H1 (cell line): ENCODE measurements around the gene FSTL4. TPM values are rescaled to one million over a fixed set of nuclear protein-coding genes. Genes with fewer than 3 reads are reported as not detected.

Experiments
- CTCF ChIA-PET: fragments of 300-600 bp; sonication (Branson Sonifier 250); formaldehyde crosslinking; loops from one replicate; lab custom pipeline; 2021; ENCODE audit not compliant: partially characterized antibody; lab: Charles Lee
- POLR2A ChIA-PET: fragments of 300-600 bp; sonication (Branson Sonifier 250); formaldehyde crosslinking; loops from one replicate; lab custom pipeline; 2021; ENCODE audit warnings: inconsistent platforms; ENCODE audit not compliant: partially characterized antibody; lab: Charles Lee
- DNase-seq, 2 experiments: peaks; one replicate each; pipeline versions ENCODE4 v3.0.0 to v3.0.0-alpha.2; 2010 to 2022; ENCODE audit warnings: low spot score in 2 of 2, low read depth in 1 of 2, mixed read lengths in 1 of 2
- FAIRE-seq: peaks from 2 replicates; lab custom pipeline; 2011; peaks lifted over from hg19 to GRCh38; lab: Jason Lieb, UNC
- H2AFZ ChIP-seq: 2 replicates; pipeline ENCODE4 v1.8.1; 2012; ENCODE audit warnings: low read length, inconsistent platforms
- H2AK5ac ChIP-seq: 2 replicates; pipeline ENCODE4 v1.6.1; 2013; ENCODE audit warnings: low read depth, low read length
- H2BK120ac ChIP-seq: replicated peaks from 2 replicates; pipeline ENCODE3; 2013; ENCODE audit warnings: low read depth, low read length, inconsistent platforms
- H2BK12ac ChIP-seq: 2 replicates; pipeline ENCODE4 v1.6.1; 2013; ENCODE audit warnings: low read depth, low read length
- H2BK15ac ChIP-seq: 2 replicates; pipeline ENCODE4 v1.6.1; 2013; ENCODE audit warnings: low read length
- H2BK20ac ChIP-seq: 2 replicates; pipeline ENCODE4 v1.6.1; 2013; ENCODE audit warnings: low read length
- H2BK5ac ChIP-seq: 2 replicates; pipeline ENCODE4 v1.6.1; 2013; ENCODE audit warnings: low read depth, low read length
- H3K14ac ChIP-seq: 2 replicates; pipeline ENCODE4 v1.6.1; 2013; ENCODE audit warnings: inconsistent platforms; ENCODE audit not compliant: insufficient read length
- H3K18ac ChIP-seq: 2 replicates; pipeline ENCODE4 v1.6.1; 2013; ENCODE audit warnings: low read length; ENCODE audit errors: extremely low read depth
- H3K23ac ChIP-seq: 2 replicates; pipeline ENCODE4 v1.6.1; 2013; ENCODE audit warnings: inconsistent platforms; ENCODE audit not compliant: insufficient read length
- H3K23me2 ChIP-seq: 2 replicates; pipeline ENCODE4 v1.6.1; 2013; ENCODE audit warnings: low read depth, low read length
- H3K27ac ChIP-seq: 2 replicates; pipeline ENCODE4 v1.6.1; 2011; ENCODE audit warnings: low read depth, low read length, inconsistent platforms
- H3K27me3 ChIP-seq, 4 experiments: replicated peaks in 1 of 4; 1 replicate in 1 of 4; 2 replicates in 3 of 4; pipeline versions ENCODE4 v1.6.1 to v1.8.1; 2011 to 2013; ENCODE audit warnings: low read length in 3 of 4, mild to moderate bottlenecking in 3 of 4, inconsistent platforms in 2 of 4, mixed read lengths in 2 of 4, moderate library complexity in 1 of 4; ENCODE audit not compliant: control insufficient read depth in 3 of 4, insufficient read depth in 3 of 4; ENCODE audit errors: extremely low read depth in 1 of 4
- H3K36me3 ChIP-seq, 4 experiments: 2 replicates each; pipeline versions ENCODE4 v1.6.1 to v1.8.1; 2011 to 2013; ENCODE audit warnings: mild to moderate bottlenecking in 4 of 4, low read length in 3 of 4, moderate library complexity in 2 of 4, control low read depth in 1 of 4, inconsistent platforms in 1 of 4; ENCODE audit not compliant: insufficient read depth in 4 of 4, control insufficient read depth in 2 of 4
- H3K4ac ChIP-seq: replicated peaks from 2 replicates; pipeline ENCODE3; 2013; ENCODE audit warnings: low read length, low read depth, mixed read lengths, inconsistent platforms; ENCODE audit not compliant: insufficient read length
- H3K4me1 ChIP-seq, 4 experiments: replicated peaks in 1 of 4; 1 replicate in 1 of 4; 2 replicates in 3 of 4; pipeline versions ENCODE4 v1.6.1 to v1.8.1; 2011 to 2013; ENCODE audit warnings: low read length in 3 of 4, inconsistent platforms in 2 of 4, mixed read lengths in 1 of 4; ENCODE audit not compliant: insufficient read depth in 4 of 4, control insufficient read depth in 3 of 4
- H3K4me2 ChIP-seq, 2 experiments: 2 replicates each; pipeline versions ENCODE4 v1.6.1 to v1.8.1; 2011 to 2013; ENCODE audit warnings: low read depth in 2 of 2, low read length in 2 of 2, control low read depth in 1 of 2, inconsistent platforms in 1 of 2, mild to moderate bottlenecking in 1 of 2; ENCODE audit not compliant: insufficient read depth in 1 of 2
- H3K4me3 ChIP-seq, 4 experiments: fragments of 200-600, 300-600 bp in 1 of 4; sonication (generic), shearing (Covaris generic), sonication (Bioruptor Twin) in 1 of 4; 2 replicates each; pipeline versions ENCODE4 v1.5.1 to v1.8.1; 2011 to 2016; ENCODE audit warnings: low read length in 4 of 4, low read depth in 3 of 4, control low read depth in 2 of 4, inconsistent platforms in 2 of 4, mild to moderate bottlenecking in 2 of 4, mixed read lengths in 1 of 4, moderate library complexity in 1 of 4; ENCODE audit not compliant: insufficient read depth in 2 of 4; ENCODE audit errors: extremely low read depth in 1 of 4
- H3K56ac ChIP-seq: replicated peaks from 2 replicates; pipeline ENCODE3; 2013; ENCODE audit warnings: low read depth, mild to moderate bottlenecking, mixed read lengths, low read length, inconsistent platforms; ENCODE audit not compliant: insufficient read length
- H3K79me1 ChIP-seq: 2 replicates; pipeline ENCODE4 v1.6.1; 2013; ENCODE audit warnings: low read depth, low read length, control low read depth
- H3K79me2 ChIP-seq, 2 experiments: 2 replicates each; pipeline versions ENCODE4 v1.6.1 to v1.8.1; 2012 to 2013; ENCODE audit warnings: low read length in 2 of 2, mild to moderate bottlenecking in 2 of 2, inconsistent platforms in 1 of 2; ENCODE audit not compliant: insufficient read depth in 2 of 2, control insufficient read depth in 1 of 2
- H3K9ac ChIP-seq, 4 experiments: replicated peaks in 1 of 4; 1 replicate in 1 of 4; 2 replicates in 3 of 4; pipeline versions ENCODE4 v1.6.1 to v1.8.1; 2011 to 2013; ENCODE audit warnings: low read depth in 3 of 4, low read length in 3 of 4, control low read depth in 2 of 4, mild to moderate bottlenecking in 2 of 4, moderate library complexity in 2 of 4, inconsistent platforms in 1 of 4; ENCODE audit errors: extremely low read depth in 1 of 4
- H3K9me3 ChIP-seq, 2 experiments: 2 replicates each; pipeline versions ENCODE4 v1.6.1 to v1.8.1; 2012 to 2013; ENCODE audit warnings: mild to moderate bottlenecking in 2 of 2, moderate library complexity in 2 of 2, control low read depth in 1 of 2, inconsistent platforms in 1 of 2, low read depth in 1 of 2, low read length in 1 of 2, mixed read lengths in 1 of 2; ENCODE audit not compliant: insufficient read depth in 2 of 2
- H4K20me1 ChIP-seq, 2 experiments: replicated peaks in 1 of 2; 2 replicates each; pipeline versions ENCODE3 to v1.8.1; 2011 to 2013; ENCODE audit warnings: inconsistent platforms in 2 of 2, low read length in 2 of 2, mild to moderate bottlenecking in 1 of 2; ENCODE audit not compliant: insufficient read depth in 2 of 2, control insufficient read depth in 1 of 2
- H4K5ac ChIP-seq: 2 replicates; pipeline ENCODE4 v1.6.1; 2013; ENCODE audit warnings: low read length, low read depth, mixed read lengths, inconsistent platforms; ENCODE audit not compliant: insufficient read length
- H4K8ac ChIP-seq: 2 replicates; pipeline ENCODE4 v1.8.0; 2013; ENCODE audit warnings: mild to moderate bottlenecking, moderate library complexity, low read length, inconsistent platforms; ENCODE audit not compliant: insufficient read depth; ENCODE audit errors: extremely low read depth
- H4K91ac ChIP-seq: replicated peaks from 2 replicates; pipeline ENCODE3; 2013; ENCODE audit warnings: low read length, mixed read lengths, inconsistent platforms; ENCODE audit not compliant: insufficient read length
- EGR1 ChIP-seq: IDR thresholded peaks from 2 replicates; pipeline ENCODE4 v1.6.1; 2011; ENCODE audit warnings: low read depth, low read length, borderline replicate concordance
- GABPA ChIP-seq: IDR thresholded peaks from 2 replicates; pipeline ENCODE4 v1.6.1; 2011; ENCODE audit warnings: mild to moderate bottlenecking, low read length, moderate library complexity, borderline replicate concordance; ENCODE audit not compliant: insufficient read depth
- HDAC6 ChIP-seq: IDR thresholded peaks from one replicate; pipeline ENCODE4 v1.7.1; 2012; ENCODE audit warnings: low read depth, mild to moderate bottlenecking, inconsistent platforms, low read length, moderate library complexity
- MAFK ChIP-seq: IDR thresholded peaks from 2 replicates; pipeline ENCODE4 v1.6.1; 2012; ENCODE audit warnings: low read depth, mild to moderate bottlenecking, improper control_type of control experiment, low read length
- POLR2AphosphoS5 ChIP-seq: IDR thresholded peaks from 2 replicates; pipeline ENCODE4 v1.6.1; 2011; ENCODE audit warnings: low read depth, low read length
- SIRT6 ChIP-seq: IDR thresholded peaks from one replicate; pipeline ENCODE4 v1.7.1; 2012; ENCODE audit warnings: low read length, inconsistent platforms
- SP2 ChIP-seq: IDR thresholded peaks from 2 replicates; pipeline ENCODE4 v1.6.1; 2012; ENCODE audit warnings: mild to moderate bottlenecking, low read length, inconsistent platforms
- SP4 ChIP-seq: IDR thresholded peaks from 2 replicates; pipeline ENCODE4 v1.6.1; 2012; ENCODE audit warnings: low read length, inconsistent platforms
- SUZ12 ChIP-seq: fragments of 200-600 bp; sonication (generic); IDR thresholded peaks from 2 replicates; pipeline ENCODE4 v1.6.1; 2012; ENCODE audit warnings: mild to moderate bottlenecking, inconsistent platforms, low read length, moderate library complexity, mixed read lengths
- TEAD4 ChIP-seq: IDR thresholded peaks from 2 replicates; pipeline ENCODE4 v1.6.1; 2012; ENCODE audit warnings: low read depth, low read length, inconsistent platforms, mixed read lengths
- WGBS, 2 experiments: shearing (Covaris generic) in 1 of 2; methylation state at CpG; one replicate each; pipeline versions ENCODE4 v1.1.6 to v1.1.7; 2013 to 2015; ENCODE audit warnings: low lambda C conversion rate in 2 of 2, mixed read lengths in 2 of 2, inconsistent platforms in 1 of 2, low coverage in 1 of 2, missing lambda C conversion rate in 1 of 2; ENCODE audit not compliant: insufficient replicate concordance in 2 of 2, insufficient coverage in 1 of 2, insufficient read length in 1 of 2; ENCODE audit errors: extremely low coverage in 1 of 2, missing lambda C conversion rate in 1 of 2; 5-methylcytosine and 5-hydroxymethylcytosine counted together
- polyA plus RNA-seq, 7 experiments: library from polyadenylated mRNA; depleted of rRNA in 3 of 7; stranded (reverse) in 5 of 7; unstranded in 2 of 7; fragments of >200 nt in 5 of 7; fragments of 200-250 nt in 2 of 7; gene quantifications; 1 replicate in 5 of 7; 2 replicates in 1 of 7; 4 replicates in 1 of 7; pipeline versions ENCODE4 v1.2.1 to v1.2.3, GENCODE V29; 2011 to 2013; ENCODE audit warnings: missing spikeins in 2 of 7, mixed read lengths in 2 of 7
- total RNA-seq: library from RNA; stranded (reverse); fragmentation: NEBNext Ultra II Directional; extraction: Animal tissue kit (Norgen Biotek cat#: 25700); gene quantifications from 2 replicates; pipeline ENCODE4 v1.2.1, GENCODE V29; 2021
- TF ChIP-seq, protein P1 (sequence below): IDR thresholded peaks from 2 replicates; pipeline ENCODE4 v1.6.1; 2012; ENCODE audit warnings: inconsistent platforms

FSTL4 gene
- total and polyA plus RNA-seq, 2 of the 8 experiments (the other 6 are each of a cell fraction or from before 2014, with no cell fraction given) = 3.1 to 4.1 TPM

DNA sequence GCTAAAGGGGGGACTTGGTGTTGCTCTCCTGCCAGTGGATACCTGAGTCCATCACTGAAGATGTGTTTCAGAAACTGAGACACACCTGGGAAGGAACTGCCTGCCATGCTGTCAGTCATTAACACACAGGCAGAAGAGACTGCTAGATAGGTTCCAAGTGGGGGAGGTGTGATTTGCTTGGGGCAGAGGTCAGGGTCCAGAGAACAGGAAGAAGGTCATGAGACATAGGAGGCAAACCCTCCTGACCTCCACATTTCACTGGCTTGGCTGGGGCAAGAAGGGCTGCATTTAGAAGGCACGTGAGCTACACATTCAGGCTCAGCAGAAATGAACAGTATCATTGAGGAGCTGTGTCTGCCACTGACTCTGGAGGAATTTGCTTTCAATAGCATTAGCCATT lies 344.7 kb downstream of the FSTL4 start:
- H4K20me1 ChIP-seq = no peaks in the 10 kb centered on the region
- no peak overlapping the region for H2BK120ac ChIP-seq
- no peaks in the 10 kb centered on the region for H3K79me1 ChIP-seq
- ChIA-PET POLR2A (no interaction called here), CTCF (interaction anchor here (1.0 kb wide), 1 partner anchor 46 kb away, joined by 3 read pairs; no protein-coding TSS in a partner anchor)
- no peak overlapping the region for H3K23ac ChIP-seq
- H2BK15ac ChIP-seq = no peak overlapping the region
- H3K18ac ChIP-seq = no peak overlapping the region
- H3K27me3 ChIP-seq = no peaks in the 10 kb centered on the region
- H3K23me2 ChIP-seq = no peaks in the 10 kb centered on the region
- H2BK12ac ChIP-seq = no peak overlapping the region
- H3K4me1 ChIP-seq = no peaks in the 10 kb centered on the region
- WGBS, 2 experiments = 86% methylated on average over 1 of the region's 1 CpG; no CpG with 5 or more reads in 1 of the 2 experiments
- no peak overlapping the region for H3K9ac ChIP-seq
- no peaks in the 10 kb centered on the region for H3K79me2 ChIP-seq
- no peak overlapping the region for H3K4ac ChIP-seq
- no peak for FAIRE-seq
- H3K4me2 ChIP-seq = no peak overlapping the region
- H4K5ac ChIP-seq = no peak overlapping the region
- no peak overlapping the region for H4K8ac ChIP-seq
- no peak overlapping the region for H2AFZ ChIP-seq
- no peak overlapping the region for H3K4me3 ChIP-seq
- no peak overlapping the region for H2AK5ac ChIP-seq
- H3K9me3 ChIP-seq = no peaks in the 10 kb centered on the region
- H3K56ac ChIP-seq = no peak overlapping the region
- H3K36me3 ChIP-seq = no peaks in the 10 kb centered on the region; a peak in 1 of 8 replicates
- TF ChIP-seq HDAC6 (no peak), EGR1 (no peak), MAFK (no peak), POLR2AphosphoS5 (no peak), TEAD4 (no peak), GABPA (no peak), SP4 (no peak), SUZ12 (no peak), SIRT6 (no peak), SP2 (no peak)
- TF ChIP-seq, protein P1, sequence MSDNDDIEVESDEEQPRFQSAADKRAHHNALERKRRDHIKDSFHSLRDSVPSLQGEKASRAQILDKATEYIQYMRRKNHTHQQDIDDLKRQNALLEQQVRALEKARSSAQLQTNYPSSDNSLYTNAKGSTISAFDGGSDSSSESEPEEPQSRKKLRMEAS = no peak
- TF ChIP-seq, all 59 proteins: peak for 0
- Histone ChIP-seq H2BK20ac (no peak overlapping the region), H2BK5ac (no peak overlapping the region), H4K91ac (no peak overlapping the region), H3K14ac (no peak overlapping the region), H3K27ac (no peak overlapping the region)
- no peak for DNase-seq
